Type B pancreatic cell (in vitro differentiated cells): ENCODE measurements around the gene IL21. TPM values are rescaled to one million over a fixed set of nuclear protein-coding genes. Genes with fewer than 3 reads are reported as not detected.
"Not testable (repeated sequence)": the region's sequence is repeated elsewhere in the genome, so short reads cannot be mapped to it uniquely, and the experiment has no call there.

Experiments
- DNase-seq: peaks from one replicate; pipeline ENCODE4 v3.0.0; 2021; ENCODE audit warnings: mixed read lengths; ENCODE audit not compliant: unreplicated experiment; ENCODE audit errors: extremely low spot score
- H3K27ac Mint-ChIP-seq: 2 replicates; pipeline ENCODE4 v1.8.0; 2021; ENCODE audit warnings: mild to moderate bottlenecking, mixed read lengths
- H3K27me3 Mint-ChIP-seq: 2 replicates; pipeline ENCODE4 v1.8.0; 2021; ENCODE audit warnings: mixed read lengths
- H3K36me3 Mint-ChIP-seq: 2 replicates; pipeline ENCODE4 v1.8.0; 2021; ENCODE audit warnings: mixed read lengths
- H3K4me1 Mint-ChIP-seq: one replicate; pipeline ENCODE4 v1.8.0; 2021; ENCODE audit warnings: mixed read lengths; ENCODE audit not compliant: unreplicated experiment
- H3K4me3 Mint-ChIP-seq: 2 replicates; pipeline ENCODE4 v1.8.0; 2021; ENCODE audit warnings: mild to moderate bottlenecking, mixed read lengths
- H3K9me3 Mint-ChIP-seq: 2 replicates; pipeline ENCODE4 v1.8.0; 2021; ENCODE audit warnings: mixed read lengths
- total RNA-seq: library from RNA; stranded (reverse); gene quantifications from 2 replicates; pipeline ENCODE4 v1.2.1, GENCODE V29; 2021; ENCODE audit warnings: low replicate concordance
- TF ChIP-seq, protein P1 (sequence below): fragments of 200-600 bp; sonication (generic); conservative IDR thresholded peaks from 2 replicates; pipeline ENCODE4 v1.5.0; 2021; ENCODE audit warnings: antibody characterized with exemption, mild to moderate bottlenecking

IL21 gene
- total RNA-seq, 1 donor from 2014 or later: not detected

DNA sequence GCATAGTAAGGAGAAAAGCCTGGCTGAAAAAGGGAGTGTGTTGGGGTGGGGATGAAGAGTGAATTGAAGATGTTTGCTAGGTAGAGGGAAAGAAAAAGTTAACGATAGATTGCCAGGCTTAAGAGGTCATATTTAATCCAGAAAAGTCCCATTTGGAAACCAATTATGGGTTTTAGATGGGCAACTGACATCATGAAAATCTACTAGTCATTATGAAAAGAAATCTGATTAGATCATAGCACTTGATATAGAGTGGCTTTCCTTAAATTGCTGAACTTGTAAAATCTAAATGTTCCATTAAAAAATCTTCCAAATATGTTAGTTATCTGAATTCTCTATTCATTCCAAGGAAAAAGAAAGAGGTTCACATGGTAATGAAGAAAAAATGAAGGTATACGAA, 37.5 kb upstream of the IL21 start:
- DNase-seq: no peak
- H3K4me1 Mint-ChIP-seq: no peaks in the 10 kb centered on the region
- H3K36me3 Mint-ChIP-seq: no peaks in the 10 kb centered on the region
- peaks cover 7% of the 10 kb centered on the region for H3K27me3 Mint-ChIP-seq
- no peak overlapping the region for H3K4me3 Mint-ChIP-seq
- TF ChIP-seq, protein P1, sequence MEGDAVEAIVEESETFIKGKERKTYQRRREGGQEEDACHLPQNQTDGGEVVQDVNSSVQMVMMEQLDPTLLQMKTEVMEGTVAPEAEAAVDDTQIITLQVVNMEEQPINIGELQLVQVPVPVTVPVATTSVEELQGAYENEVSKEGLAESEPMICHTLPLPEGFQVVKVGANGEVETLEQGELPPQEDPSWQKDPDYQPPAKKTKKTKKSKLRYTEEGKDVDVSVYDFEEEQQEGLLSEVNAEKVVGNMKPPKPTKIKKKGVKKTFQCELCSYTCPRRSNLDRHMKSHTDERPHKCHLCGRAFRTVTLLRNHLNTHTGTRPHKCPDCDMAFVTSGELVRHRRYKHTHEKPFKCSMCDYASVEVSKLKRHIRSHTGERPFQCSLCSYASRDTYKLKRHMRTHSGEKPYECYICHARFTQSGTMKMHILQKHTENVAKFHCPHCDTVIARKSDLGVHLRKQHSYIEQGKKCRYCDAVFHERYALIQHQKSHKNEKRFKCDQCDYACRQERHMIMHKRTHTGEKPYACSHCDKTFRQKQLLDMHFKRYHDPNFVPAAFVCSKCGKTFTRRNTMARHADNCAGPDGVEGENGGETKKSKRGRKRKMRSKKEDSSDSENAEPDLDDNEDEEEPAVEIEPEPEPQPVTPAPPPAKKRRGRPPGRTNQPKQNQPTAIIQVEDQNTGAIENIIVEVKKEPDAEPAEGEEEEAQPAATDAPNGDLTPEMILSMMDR: no peak
- no peaks in the 10 kb centered on the region for H3K9me3 Mint-ChIP-seq
- H3K27ac Mint-ChIP-seq: no peak overlapping the region

DNA sequence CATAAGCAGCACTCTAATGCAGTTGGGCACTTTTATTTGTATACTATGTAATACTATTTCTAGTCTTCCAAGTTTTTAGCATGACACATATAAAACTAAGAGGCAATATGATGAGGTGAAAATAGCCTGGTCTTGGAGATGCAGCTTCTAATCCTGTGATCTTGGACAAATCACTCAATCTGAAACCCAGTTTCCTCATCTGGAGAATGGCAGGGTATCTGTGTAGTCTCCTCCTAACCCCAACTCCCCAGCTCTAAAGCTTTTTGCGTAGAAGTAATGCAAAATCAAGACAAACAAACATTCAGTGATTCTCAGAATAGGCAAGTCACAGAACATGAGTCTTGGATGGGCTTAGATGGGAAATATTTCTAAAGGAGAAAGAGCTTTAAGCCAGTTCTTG, 36.7 kb upstream of the IL21 start:
- TF ChIP-seq, protein P1: no peak
- Mint-ChIP-seq H3K9me3 (no peaks in the 10 kb centered on the region), H3K27me3 (peaks cover 3% of the 10 kb centered on the region), H3K36me3 (no peaks in the 10 kb centered on the region), H3K4me3 (no peak overlapping the region), H3K4me1 (no peaks in the 10 kb centered on the region), H3K27ac (no peak overlapping the region)
- DNase-seq: no peak

DNA sequence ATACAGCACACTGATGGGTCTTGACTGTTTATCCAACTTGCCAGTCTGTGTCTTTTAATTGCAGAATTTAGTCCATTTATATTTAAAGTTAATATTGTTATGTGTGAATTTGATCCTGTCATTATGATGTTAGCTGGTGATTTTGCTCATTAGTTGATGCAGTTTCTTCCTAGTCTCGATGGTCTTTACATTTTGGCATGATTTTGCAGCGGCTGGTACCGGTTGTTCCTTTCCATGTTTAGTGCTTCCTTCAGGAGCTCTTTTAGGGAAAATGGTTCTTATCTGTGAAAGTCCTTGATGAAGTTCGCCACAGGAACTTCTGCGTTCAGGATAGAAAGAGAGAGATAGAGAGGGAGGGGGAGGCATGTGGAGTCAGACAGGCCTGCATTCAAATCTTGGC, 35.7 kb upstream of the IL21 start:
- H3K9me3 Mint-ChIP-seq, H3K36me3 Mint-ChIP-seq, H3K27me3 Mint-ChIP-seq, H3K4me3 Mint-ChIP-seq, H3K4me1 Mint-ChIP-seq, H3K27ac Mint-ChIP-seq, DNase-seq: not testable (repeated sequence)

DNA sequence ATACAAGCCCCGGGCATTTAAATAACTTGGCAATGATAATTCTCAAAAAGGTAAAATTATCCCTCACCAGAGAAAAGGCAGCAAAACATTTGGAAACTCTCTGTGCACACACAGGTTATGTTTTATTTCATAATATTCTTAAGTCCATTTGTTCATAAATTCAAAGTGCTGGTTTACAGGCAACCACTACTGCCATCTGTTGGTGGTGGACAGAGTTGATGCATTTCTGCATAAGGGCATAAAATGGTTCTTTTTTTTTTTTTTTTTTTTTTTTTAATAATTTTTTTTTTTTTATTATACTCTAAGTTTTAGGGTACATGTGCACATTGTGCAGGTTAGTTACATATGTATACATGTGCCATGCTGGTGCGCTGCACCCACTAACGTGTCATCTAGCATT, 31.5 kb upstream of the IL21 start:
- TF ChIP-seq, protein P1: peak; percentile 68

DNA sequence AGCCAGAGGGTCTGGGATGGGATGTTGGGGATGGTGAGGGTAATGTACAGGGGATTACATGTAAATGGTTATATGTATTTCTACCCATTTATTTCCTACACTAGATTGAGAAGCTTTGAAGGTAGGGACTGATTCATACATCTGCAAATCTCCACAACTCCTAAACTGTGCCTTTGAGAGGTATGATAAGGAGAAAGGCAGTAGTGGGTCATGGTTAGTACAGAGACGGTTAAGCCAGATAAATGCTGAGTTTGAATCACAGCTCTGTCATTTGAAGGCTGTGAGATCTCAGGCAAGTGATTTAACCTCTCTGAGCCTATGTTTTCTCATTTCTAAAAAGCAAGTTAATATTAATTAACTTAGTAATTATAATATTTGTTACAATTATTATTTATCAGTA, 29.3 kb upstream of the IL21 start:
- Mint-ChIP-seq H3K27ac (no peak overlapping the region), H3K27me3 (peaks cover 6% of the 10 kb centered on the region), H3K4me3 (no peak overlapping the region), H3K36me3 (no peaks in the 10 kb centered on the region), H3K4me1 (no peaks in the 10 kb centered on the region), H3K9me3 (no peaks in the 10 kb centered on the region)
- no peak for DNase-seq
- TF ChIP-seq, protein P1: no peak

More for the DNA sequence above, 31.5 kb upstream of the IL21 start:
- Mint-ChIP-seq H3K36me3 (no peaks in the 10 kb centered on the region), H3K27ac (no peak overlapping the region), H3K27me3 (no peaks in the 10 kb centered on the region), H3K9me3 (no peaks in the 10 kb centered on the region), H3K4me3 (no peak overlapping the region), H3K4me1 (no peaks in the 10 kb centered on the region)
- no peak for DNase-seq

DNA sequence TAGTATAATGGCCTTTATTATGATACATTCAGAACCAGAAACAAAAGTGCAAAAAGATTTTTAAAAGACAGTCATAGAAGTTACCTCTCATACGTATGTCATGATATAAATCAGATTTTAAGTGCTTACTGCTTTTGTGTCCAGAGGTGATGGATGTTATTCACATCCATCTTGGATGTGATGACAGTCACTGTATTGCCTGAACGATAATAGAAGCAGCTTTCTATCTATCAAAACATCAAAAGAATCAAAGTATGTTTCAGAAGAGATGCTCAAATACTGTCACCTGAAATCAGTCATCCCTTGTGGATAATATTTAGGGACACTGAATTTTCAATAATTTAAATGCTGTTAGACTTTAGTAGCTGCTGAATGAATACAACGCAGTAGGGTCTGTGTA, 26.8 kb upstream of the IL21 start:
- TF ChIP-seq, protein P1: no peak
- Mint-ChIP-seq H3K27me3 (peaks cover 14% of the 10 kb centered on the region), H3K4me1 (no peaks in the 10 kb centered on the region), H3K27ac (no peak overlapping the region), H3K4me3 (no peak overlapping the region), H3K36me3 (no peaks in the 10 kb centered on the region), H3K9me3 (no peaks in the 10 kb centered on the region)
- DNase-seq: no peak
